SIG-M5 (cell line): ENCODE results near the gene HOXA13.

Experiments used
- DNase-seq: peaks from one replicate; lab custom pipeline; 2025; lab: John Stamatoyannopoulos, UW

Gene HOXA13

DNA sequence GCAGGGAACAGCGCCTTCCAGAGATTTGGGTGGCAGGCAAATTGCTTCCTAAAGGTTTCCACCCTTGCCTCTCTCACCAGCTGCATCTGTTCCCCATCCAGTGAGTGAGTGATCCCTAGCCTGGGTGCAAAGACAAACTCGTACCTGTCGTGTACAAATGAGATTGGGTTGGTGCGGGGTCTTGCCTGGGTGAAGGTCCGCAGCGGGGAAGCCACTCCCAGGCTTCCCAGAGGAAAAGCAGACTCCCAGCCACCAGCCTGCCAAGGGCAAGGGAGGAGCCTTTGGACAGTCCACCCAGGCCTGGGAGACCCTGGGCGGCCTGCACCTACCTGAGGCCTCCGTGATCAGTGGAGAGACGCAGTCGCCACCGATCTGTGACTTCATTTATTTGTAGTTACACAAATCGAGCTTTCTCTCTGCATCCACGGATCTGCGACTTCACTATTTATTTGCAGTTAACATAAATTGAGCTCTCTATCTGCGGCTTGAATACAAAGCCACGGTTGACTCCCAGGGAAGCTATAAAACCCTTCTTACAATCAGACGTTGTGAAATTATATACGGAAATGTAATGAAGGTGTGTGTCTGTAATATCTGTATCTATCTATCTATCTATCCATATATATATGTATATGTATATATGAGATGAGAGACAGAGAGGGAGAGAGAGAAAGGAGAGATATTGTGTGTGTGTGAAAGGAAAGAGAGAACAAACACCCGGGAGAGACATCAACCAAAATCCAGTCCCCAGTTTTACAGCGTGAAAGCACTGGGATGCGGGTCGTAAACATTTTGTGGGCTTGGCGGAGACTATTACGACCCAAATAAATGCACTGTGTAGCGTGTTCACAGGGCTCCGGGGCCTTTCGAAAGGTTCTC lies 40.4 kb downstream of the HOXA13 start:
- no peak for DNase-seq

DNA sequence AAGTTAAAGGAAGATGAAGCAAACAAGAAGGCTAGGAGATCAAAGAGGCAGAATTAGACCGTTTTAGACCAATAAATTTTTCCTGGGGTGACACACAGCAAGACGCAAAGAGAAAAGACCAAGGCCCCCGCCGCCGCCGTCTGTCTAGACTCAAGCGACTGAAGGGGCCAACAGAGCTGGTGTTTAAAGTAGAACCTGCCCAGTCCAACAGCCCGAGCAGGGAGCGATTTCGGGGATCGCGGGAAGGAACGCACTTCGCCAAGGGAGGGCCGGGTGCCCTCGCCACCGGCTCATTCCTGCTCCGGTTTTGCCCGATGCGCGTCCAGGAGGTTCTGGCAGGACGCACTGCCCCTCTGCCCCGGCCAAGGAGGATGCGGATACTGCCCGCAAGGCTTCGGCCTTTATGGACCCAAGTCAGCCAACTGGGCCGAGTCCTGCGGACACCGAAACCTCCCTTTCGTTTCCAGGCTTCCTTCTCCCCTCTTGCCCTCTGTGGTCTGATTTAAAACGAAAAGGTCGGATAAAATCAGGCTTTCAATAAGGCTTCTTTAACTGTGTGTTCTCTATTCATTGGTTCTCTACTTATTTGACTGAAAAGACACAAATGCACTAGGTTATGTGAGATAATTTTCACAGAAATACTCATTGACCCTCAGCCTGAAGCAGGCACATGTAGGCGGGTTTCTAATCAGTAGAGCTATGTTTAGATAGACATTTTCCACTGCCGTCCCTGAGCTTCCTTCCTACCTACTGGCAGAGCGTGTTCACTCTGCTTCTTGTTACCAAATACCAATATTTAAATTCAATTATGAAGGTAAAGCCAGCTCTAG lies 41.2 kb downstream of the HOXA13 start:
- DNase-seq = no peak

DNA sequence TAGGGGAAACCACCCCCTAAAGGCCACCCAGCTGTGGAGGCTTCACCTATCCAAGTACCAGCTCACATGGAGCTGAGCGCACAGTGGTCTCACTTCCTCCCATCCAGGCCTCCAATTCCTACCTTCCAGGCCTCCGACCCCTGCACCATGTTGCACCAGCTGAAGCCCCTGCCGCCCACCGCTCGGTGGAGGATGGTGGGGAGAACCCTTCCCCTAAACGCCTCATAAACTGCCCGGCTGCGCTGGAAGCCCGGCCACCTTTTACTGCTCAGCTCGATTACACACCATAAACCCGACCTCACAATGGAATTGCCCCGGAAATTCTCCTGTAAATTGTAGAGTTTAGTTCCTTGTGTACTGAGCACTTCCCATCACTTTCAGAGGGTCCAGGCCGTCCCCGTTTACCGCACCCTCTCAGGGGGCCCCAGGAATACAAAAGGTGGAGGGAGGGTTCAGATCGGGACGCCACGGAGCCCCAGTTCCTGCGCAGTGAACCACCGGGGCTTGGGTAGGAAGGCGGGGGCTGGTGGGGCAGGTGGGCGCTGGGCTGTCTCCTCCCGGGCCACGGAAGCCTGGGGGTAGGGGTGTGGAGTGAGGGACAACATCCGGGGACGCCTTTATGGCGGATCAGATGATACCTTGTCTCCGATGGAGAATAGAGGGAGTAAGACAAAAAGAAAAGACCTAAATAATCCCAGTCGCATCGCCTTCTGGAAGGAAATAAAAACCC lies 42.0 kb downstream of the HOXA13 start:
- DNase-seq = no peak

DNA sequence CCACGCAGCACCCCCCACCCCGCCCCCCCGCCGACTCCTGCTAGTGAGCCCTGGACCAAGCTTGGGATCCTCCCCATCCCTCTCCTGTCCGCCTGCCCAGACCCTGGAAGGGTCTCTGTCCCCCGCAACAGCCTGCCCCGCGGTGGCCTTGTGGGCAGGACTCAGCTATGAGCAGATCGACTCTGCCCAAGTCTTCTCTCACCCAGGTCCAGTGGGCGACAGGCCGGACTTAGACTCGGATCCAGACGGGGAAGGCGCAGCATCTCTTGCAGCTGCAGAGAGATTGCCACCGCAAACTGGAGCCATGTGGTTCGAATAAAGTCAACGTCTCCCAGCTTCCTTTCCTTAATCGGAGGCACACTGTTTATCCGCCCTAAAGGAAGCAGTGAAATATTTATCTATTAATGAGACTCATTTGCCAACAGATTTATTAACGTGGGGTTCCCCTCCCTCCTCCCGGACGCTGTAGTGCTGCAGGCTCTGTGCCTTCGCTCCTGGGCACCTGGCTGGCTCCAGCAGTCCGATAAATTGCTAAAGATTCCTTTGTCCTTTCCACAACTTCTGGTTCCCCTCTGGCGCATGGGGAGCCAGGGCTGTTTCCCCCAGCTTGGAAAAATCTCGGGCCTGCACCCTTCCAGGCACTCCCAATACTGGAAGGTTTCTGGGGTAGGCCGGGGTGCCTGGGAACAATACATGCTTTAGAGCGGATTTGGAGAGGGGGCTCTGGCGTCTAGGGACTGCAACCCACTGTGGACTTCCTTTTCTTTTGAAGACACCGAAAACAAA lies 42.8 kb downstream of the HOXA13 start:
- DNase-seq = no peak

DNA sequence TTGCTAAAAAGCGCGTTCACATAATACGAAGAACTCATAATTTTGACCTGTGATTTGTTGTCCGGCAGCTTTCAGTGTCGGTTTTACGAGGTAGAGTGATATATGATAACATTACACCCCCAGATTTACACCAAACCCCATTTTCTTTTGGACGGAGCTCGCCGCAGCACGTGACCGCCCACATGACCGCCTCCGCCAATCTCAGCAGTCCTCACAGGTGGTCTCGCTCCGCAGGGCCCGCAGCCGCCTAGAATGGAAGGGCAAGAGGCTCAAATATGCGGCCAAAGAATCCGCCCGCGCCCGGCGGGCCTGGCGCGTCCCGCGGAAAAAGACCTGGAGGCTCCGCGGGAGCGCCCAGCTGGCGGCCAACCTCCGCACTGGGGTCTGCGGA lies 43.4 kb downstream of the HOXA13 start, which contains the start of gene HOXA7:
Gene HOXA7 (minus strand): TSS at position 168 of the 391 bp plus-strand sequence. CDS start 130 bp downstream, at position 38.
- no peak for DNase-seq

DNA sequence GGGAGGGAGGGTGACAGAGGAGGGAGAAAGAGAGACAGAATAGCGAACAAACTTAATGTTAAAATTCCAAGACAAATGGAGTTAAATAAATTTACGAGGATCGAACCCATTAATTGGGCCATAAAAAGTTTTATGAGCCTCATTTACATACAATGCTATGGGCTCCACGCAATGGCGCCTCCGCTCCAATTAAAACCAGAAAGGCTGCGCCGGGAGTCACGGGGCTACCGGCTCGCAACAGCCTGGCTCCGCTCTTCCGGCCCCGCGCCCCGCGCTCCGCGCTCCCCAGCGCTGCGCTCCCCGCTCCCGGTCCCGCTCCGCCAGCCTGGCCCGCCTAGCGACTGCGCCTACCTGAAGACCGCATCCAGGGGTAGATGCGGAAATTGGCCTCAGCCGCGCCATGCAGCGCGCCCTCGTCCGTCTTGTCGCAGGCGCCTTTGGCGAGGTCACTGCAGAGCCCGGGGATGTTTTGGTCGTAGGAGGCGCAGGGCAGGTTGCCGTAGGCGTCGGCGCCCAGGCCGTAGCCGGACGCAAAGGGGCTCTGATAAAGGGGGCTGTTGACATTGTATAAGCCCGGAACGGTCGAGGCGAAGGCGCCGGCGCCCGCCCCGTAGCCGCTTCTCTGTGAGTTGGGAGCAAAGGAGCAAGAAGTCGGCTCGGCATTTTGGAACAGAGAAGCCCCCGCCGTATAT lies 43.9 kb downstream of the HOXA13 start:
- no peak for DNase-seq

DNA sequence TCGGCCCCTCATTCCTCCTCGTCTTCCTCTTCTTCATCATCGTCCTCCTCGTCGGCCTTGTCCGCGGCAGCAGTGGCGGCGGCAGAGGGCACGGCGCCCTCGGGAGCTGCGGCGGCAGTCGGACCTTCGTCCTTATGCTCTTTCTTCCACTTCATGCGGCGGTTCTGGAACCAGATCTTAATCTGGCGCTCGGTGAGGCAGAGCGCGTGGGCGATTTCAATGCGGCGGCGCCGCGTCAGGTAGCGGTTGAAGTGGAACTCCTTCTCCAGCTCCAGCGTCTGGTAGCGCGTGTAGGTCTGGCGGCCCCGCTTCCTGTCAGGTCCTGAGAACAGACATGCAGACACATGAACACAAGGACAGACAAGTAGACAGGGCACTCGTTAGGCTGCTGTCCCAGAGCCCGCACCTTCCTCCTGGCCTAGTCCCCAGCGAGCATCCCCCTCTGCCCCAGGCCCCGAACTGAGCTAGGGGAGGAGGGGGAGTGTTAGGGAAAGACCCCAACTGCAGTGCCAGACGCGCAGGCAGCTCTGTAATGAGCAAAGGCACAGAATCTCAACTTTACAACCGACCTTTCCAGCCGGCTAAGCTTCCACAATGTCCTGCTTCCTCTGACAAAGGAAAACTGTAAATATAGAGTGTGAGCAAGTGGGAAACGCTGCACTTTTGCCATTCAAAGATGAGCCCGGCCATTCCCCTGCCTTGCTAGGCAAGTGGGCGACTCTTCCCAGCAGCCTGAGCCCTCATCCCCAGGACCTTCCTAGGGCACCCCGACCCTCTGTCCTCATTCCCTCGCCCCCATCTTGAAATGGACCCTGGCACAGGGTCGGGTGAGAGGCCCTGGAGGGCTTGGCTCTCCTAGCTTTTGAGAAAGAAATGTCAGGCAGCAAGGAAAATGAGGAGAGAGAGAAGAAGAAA lies 44.7 kb downstream of the HOXA13 start:
- no peak for DNase-seq

DNA sequence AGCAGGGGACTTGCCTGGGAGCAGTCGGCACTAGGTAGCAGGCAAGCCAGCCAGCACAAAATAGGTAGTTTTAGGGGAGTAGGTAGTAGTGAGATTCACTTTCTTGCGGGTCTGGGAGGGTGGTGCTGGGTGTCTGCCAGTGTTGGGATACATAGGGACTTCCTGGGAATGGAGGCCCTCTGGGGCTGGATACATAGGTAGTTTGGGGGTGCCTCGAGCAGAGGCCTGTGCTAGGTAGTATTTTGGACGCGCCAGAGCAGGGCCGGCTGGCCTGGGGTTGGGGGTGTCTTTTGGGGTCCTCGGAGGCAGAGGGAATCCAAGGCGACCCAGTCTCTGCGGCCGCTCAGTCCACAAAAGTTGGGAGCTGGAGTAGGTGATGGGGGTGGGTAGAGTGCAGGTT lies 45.5 kb downstream of the HOXA13 start:
- DNase-seq = no peak

DNA sequence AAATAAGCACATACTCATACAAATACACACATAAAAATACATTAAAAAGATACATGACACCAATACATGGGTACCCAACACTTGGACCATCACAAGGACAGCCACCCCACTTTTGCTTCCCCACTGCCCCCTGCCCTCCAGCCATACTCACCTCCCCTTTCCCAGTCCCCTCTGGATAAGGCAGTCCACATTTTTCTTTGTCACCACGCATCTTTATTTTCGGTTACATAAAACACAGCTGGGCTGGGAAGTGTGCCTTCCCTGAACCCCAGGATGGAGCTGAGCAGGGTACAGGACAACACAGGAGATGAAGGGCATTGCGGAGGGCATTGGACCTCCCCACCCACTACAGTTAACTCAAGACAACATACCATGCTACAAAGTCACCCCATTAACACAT lies 46.4 kb downstream of the HOXA13 start:
- no peak for DNase-seq

DNA sequence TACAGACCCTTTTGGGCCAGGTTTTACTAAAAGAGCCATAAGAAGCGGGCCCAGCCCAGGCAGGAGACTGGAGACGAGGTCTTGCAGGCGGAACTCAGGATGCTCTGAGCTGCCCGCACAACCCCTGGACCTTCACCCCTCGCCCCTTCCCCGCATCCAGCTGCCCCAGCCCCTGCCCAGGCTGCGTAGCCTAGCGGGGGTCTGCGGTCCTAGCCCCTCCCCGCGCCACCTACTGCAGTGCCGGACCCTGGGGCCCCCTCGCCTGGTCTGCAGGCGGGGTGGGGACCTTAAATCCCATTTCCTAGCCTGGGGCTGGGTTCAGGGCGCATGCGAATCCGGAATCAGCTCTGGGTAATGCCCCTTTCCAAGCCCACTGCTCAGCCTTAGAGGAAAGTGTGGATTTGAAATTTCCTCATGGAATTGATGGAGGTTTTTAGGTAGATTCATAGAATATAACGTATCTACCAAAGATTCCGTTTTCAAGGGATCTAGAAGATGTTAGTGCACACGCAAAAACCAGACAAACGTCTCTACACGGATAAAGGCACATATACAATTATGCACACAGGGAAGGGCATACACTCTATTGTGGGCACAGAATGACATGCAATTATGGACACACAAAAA lies 47.0 kb downstream of the HOXA13 start:
- no peak for DNase-seq

DNA sequence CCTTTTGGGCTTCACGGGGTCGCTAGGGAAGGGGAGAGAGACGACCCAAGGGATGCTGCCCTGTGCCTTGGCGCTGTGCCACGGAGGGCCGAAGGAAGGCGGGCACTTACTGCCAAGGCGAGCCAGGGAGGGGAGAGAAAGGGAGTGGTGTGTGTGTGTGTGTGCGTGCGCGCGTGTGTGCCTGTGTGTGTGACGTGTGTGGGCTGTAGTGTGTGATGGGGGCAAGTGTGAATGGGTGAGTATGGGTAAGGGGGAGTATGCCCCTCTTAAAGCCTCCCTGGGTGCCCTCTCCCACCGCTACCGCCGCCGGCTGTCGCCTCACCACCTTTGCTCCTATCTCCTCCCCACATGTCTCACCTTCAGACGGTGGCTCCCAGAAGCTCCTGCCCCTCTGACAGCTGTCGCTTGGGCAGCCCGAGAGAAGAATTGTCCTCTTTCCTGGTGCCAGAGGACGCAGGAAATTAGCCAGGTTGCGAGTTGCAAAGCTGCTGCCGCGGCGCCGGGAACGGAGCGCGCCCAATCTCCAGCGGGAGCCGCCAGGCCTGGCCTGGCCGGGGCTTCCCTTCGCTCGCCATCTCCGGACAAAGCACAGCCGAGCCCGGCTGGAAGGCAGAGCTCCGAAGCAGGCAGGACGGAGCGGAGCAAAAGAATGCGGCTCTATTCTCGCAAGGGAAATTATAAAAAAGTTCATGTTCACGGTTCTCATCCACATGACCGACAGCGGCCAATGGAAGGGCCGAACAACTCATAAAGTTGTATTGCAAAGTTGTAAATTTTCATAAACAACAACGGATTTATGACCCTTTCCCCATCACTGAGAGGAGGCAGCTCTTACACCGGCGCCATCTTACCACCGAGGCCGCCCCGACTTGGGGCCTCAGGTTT lies 47.7 kb downstream of the HOXA13 start, which contains the start of gene HOXA3:
Gene HOXA3 (minus strand): TSS at position 653 of the 885 bp plus-strand sequence. CDS start 41,943 bp downstream, outside the sequence.
- DNase-seq = no peak

DNA sequence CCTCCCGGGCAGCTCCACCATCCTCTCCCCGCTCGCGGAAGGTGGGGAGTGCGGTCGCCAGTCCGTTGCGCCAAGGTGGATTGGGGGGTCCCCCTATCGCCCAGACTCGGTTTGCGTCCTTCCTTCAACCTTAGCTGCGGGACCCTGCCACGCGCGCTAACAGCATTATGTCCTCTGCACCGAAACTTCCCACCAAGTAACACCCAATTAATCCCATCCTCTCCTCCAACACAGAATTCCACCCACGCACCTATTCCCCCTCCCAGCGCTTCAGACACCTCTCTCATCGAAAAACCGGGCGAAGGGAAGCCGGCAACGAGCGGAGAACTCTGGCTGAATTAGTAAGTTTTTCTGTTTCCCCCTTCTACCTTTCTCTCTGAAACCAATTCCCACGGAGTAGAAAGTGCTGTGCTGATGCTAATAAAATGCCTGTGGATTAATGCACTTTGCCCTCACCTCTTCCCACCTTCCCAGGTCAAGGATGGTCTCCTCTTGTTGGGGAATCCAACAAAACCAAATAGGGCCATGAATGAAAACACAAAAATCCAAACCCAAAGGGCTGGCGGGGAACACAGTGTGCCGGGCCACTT lies 48.5 kb downstream of the HOXA13 start:
- DNase-seq = no peak

DNA sequence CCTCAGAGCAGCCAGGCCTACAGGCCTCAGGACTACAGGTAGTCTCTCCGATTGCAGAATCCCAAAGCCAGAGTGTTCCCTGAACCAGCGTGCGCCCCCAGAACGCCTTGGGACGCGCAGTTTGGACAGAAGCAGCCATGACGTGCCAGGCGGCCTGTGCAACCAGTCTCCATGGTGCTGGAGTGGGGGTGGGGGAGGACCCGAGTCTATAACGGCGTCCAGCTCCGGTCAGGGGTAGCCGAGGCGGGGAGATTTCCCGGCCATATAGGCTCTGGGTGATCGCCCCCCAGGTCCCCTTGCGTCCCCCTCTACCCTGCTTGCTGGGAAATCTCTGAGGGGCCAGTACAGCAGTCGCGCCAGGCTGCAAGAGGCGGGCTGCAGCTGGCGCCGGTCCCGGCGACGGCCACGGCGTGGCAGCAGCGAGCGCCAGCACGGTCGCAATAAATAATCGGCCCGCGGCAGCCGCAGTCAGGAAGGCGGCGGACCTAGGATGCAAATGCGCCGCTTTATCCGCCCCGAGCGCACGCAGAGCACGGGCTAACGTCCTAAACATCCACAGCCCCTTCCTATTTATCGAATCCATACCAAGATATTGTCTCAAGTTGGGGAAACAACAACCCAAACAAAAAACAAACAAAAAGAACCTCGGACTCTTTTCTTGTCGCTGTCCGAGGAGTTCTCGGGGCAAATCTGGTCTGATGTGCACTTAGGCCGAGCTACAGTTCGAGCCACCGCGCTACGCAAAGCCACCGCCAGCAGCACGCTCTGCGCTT lies 49.1 kb downstream of the HOXA13 start:
- DNase-seq = no peak

DNA sequence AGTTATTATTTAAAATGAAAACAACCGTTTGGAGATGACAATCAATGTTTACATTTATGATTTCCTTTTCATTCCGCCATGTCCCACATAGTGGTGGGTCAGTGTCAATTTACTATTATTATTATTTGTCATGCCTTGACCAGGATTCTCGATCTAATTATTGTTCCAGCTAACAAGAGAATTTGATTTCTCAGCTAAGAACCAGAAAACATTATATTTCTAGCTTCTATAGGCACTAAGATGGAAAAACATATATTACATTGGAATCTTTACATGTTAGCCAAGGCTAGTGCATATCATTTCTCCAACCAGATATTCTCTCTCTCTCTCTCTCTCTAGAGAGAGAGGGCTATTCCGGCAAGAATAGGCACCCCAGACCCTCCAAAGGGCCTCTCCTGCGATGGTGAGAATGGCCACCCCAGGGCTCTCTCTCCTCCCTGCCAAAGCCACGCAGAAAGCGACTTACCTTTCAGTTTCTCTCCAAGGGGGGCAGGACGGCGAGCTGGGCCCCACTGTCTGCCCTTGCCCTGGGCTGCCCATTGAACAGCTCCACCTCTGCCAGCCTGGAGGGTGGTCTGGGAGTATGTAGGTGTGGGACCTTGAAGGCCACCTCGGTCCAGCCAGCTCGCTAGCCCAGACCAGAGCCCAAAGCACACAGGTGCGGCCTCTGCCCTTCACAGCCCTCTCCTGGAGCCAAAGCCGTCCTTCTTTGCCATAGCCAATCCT lies 49.9 kb downstream of the HOXA13 start:
- DNase-seq = no peak

DNA sequence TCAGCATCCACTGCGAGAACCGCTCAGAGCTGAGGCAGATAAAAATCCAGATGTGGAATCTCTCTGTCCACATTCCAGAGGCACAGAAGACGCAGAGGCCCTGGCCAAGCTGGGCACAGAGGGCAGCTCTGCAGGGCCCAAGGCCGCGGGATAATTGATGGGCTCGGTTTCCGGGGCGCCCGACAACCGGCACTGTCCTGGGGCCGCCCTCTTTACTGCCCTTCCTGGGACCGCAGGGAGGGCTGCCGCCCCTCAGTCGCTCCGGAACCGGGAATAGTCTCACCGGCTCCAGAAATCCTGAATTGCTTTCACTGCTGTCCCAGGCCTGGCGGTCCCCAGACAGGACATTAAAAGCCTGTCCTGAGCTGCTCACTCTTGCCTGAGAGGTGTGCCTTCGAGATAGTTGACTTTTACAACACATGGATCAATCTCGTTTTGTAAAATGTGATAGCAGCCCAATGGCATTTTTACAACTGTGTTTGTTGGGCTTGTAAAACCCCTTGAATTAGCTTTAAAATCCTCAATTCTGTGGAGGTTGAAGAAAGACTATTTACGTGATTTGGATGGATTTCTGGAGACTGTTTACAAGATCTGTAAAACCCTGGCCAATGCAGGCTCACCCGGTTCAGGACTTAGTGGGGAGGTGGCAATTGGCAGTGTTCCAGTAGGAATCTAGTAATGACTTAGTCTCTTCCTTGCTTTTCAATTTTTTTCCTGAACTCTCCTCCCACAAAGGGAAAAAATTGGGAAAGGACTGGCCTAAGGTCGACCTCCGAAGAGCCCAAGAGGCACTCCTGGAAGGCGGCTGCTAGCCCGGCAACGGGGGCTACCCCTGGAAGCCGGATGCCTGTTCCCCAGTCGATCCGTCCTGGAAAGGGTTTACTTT lies 50.9 kb downstream of the HOXA13 start:
- DNase-seq = no peak
